ENCODE measurements around the gene PDSS2. TPM values are rescaled to one million over a fixed set of nuclear protein-coding genes. Genes with fewer than 3 reads are reported as not detected.
"Not testable (repeated sequence)": the region's sequence is repeated elsewhere in the genome, so short reads cannot be mapped to it uniquely, and the experiment has no call there.

Gene PDSS2
- total and polyA plus RNA-seq, 4 donors: 10.5 to 20.9 (median 16.0) TPM

- H3K27ac ChIP-seq (ENCODE audit: low read depth in 1 of 2, low read length in 2 of 2): no peak overlapping the region
- H3K27me3 ChIP-seq (ENCODE audit: control insufficient read depth in 4 of 4, insufficient read depth in 4 of 4, low read length in 3 of 4): no peaks in the 10 kb centered on the region
- no peak for TF ChIP-seq JUND (IDR thresholded peaks at IDR 0.05)
- TF ChIP-seq, protein P1, sequence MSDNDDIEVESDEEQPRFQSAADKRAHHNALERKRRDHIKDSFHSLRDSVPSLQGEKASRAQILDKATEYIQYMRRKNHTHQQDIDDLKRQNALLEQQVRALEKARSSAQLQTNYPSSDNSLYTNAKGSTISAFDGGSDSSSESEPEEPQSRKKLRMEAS (IDR thresholded peaks at IDR 0.05): no peak
- no peak for TF ChIP-seq NR2F2 (IDR thresholded peaks at IDR 0.05)
- TF ChIP-seq, protein P2, sequence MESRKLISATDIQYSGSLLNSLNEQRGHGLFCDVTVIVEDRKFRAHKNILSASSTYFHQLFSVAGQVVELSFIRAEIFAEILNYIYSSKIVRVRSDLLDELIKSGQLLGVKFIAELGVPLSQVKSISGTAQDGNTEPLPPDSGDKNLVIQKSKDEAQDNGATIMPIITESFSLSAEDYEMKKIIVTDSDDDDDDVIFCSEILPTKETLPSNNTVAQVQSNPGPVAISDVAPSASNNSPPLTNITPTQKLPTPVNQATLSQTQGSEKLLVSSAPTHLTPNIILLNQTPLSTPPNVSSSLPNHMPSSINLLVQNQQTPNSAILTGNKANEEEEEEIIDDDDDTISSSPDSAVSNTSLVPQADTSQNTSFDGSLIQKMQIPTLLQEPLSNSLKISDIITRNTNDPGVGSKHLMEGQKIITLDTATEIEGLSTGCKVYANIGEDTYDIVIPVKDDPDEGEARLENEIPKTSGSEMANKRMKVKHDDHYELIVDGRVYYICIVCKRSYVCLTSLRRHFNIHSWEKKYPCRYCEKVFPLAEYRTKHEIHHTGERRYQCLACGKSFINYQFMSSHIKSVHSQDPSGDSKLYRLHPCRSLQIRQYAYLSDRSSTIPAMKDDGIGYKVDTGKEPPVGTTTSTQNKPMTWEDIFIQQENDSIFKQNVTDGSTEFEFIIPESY (IDR thresholded peaks at IDR 0.05): no peak
- no peak for TF ChIP-seq RAD21 (IDR thresholded peaks at IDR 0.05)
- TF ChIP-seq TAF1 (conservative IDR thresholded peaks at IDR 0.05): no peak
- no peak for TF ChIP-seq HNF4A (conservative IDR thresholded peaks at IDR 0.05)
- no peak for TF ChIP-seq REST (IDR thresholded peaks at IDR 0.05)
- H3K9me3 ChIP-seq (ENCODE audit: control insufficient read depth in 4 of 4, low read length in 3 of 4): no peaks in the 10 kb centered on the region
- H3K4me3 ChIP-seq (ENCODE audit: low read depth in 1 of 3, low read length in 3 of 3): no peak overlapping the region
- no peak overlapping the region for H3K9ac ChIP-seq (ENCODE audit: low read depth in 1 of 2, low read length in 2 of 2)
- DNase-seq (ENCODE audit: low spot score): no peak
- peaks cover 0 to 16% (median 11%) of the 10 kb centered on the region in 4 donors for H3K4me1 ChIP-seq (ENCODE audit: control insufficient read depth in 4 of 4, insufficient read depth in 4 of 4, low read length in 3 of 4)
- no peaks in the 10 kb centered on the region for H3K36me3 ChIP-seq (ENCODE audit: control insufficient read depth in 4 of 4, insufficient read depth in 3 of 4, low read depth in 1 of 4, low read length in 3 of 4)
- 91% methylated on average over 2 of the region's 2 CpGs for WGBS
Measured at GRCh38 chr6:107118976-107119375, 340.4 kb downstream of the PDSS2 start.

- not testable (repeated sequence) for H3K9me3 ChIP-seq (ENCODE audit: control insufficient read depth in 4 of 4, low read length in 3 of 4); DNase-seq (ENCODE audit: low spot score); H3K27ac ChIP-seq (ENCODE audit: low read depth in 1 of 2, low read length in 2 of 2); H3K27me3 ChIP-seq (ENCODE audit: control insufficient read depth in 4 of 4, insufficient read depth in 4 of 4, low read length in 3 of 4); H3K9ac ChIP-seq (ENCODE audit: low read depth in 1 of 2, low read length in 2 of 2); H3K36me3 ChIP-seq (ENCODE audit: control insufficient read depth in 4 of 4, insufficient read depth in 3 of 4, low read depth in 1 of 4, low read length in 3 of 4); H3K4me3 ChIP-seq (ENCODE audit: low read depth in 1 of 3, low read length in 3 of 3)
- 93% methylated on average over 9 of the region's 9 CpGs for WGBS
- peaks cover 0 to 21% (median 15%) of the 10 kb centered on the region in 4 donors for H3K4me1 ChIP-seq (ENCODE audit: control insufficient read depth in 4 of 4, insufficient read depth in 4 of 4, low read length in 3 of 4)
Measured at GRCh38 chr6:107118540-107118939, 340.8 kb downstream of the PDSS2 start.

GRCh38 chr6:107116931-107117330 lies 342.4 kb downstream of the PDSS2 start:
- H3K27ac ChIP-seq (ENCODE audit: low read depth in 1 of 2, low read length in 2 of 2): no peak overlapping the region

More at GRCh38 chr6:107116931-107117330, 342.4 kb downstream of the PDSS2 start:
- Histone ChIP-seq H3K9me3 (ENCODE audit: control insufficient read depth in 4 of 4, low read length in 3 of 4) (no peaks in the 10 kb centered on the region), H3K4me3 (ENCODE audit: low read depth in 1 of 3, low read length in 3 of 3) (no peak overlapping the region), H3K4me1 (ENCODE audit: control insufficient read depth in 4 of 4, insufficient read depth in 4 of 4, low read length in 3 of 4) (peaks cover 0 to 21% (median 16%) of the 10 kb centered on the region in 4 donors), H3K36me3 (ENCODE audit: control insufficient read depth in 4 of 4, insufficient read depth in 3 of 4, low read depth in 1 of 4, low read length in 3 of 4) (no peaks in the 10 kb centered on the region), H3K27me3 (ENCODE audit: control insufficient read depth in 4 of 4, insufficient read depth in 4 of 4, low read length in 3 of 4) (no peaks in the 10 kb centered on the region), H3K9ac (ENCODE audit: low read depth in 1 of 2, low read length in 2 of 2) (no peak overlapping the region)
- DNase-seq (ENCODE audit: low spot score): no peak
- TF ChIP-seq REST (IDR thresholded peaks at IDR 0.05) (no peak), FOXA1 (IDR thresholded peaks at IDR 0.05) (no peak), NR2F2 (IDR thresholded peaks at IDR 0.05) (no peak), JUND (IDR thresholded peaks at IDR 0.05) (no peak), RAD21 (IDR thresholded peaks at IDR 0.05) (no peak), EGR1 (IDR thresholded peaks at IDR 0.05; ENCODE audit: low read depth in 2 of 2) (no peak), HNF4G (IDR thresholded peaks at IDR 0.05) (no peak)
- TF ChIP-seq, protein P1 (IDR thresholded peaks at IDR 0.05): no peak
- WGBS: 40% methylated on average over 7 of the region's 7 CpGs
